Urinary bladder (tissue), 4 donors: ENCODE measurements around the gene BEST4. TPM values are rescaled to one million over a fixed set of nuclear protein-coding genes. Genes with fewer than 3 reads are reported as not detected.
"Not testable (repeated sequence)": the region's sequence is repeated elsewhere in the genome, so short reads cannot be mapped to it uniquely, and the experiment has no call there.

Experiments used
- DNase-seq: peaks from one replicate; pipeline ENCODE4 v3.0.0-alpha.2; 2015; ENCODE audit errors: extremely low spot score
- H3K27ac ChIP-seq: one replicate; pipeline ENCODE4 v1.5.1; 2013; ENCODE audit warnings: low read depth, mild to moderate bottlenecking, moderate library complexity
- H3K36me3 ChIP-seq: one replicate; pipeline ENCODE4 v1.6.1; 2013; ENCODE audit warnings: mild to moderate bottlenecking, moderate library complexity; ENCODE audit not compliant: insufficient read depth
- H3K4me1 ChIP-seq: one replicate; pipeline ENCODE4 v1.6.1; 2013; ENCODE audit warnings: mild to moderate bottlenecking, moderate library complexity; ENCODE audit not compliant: insufficient read depth
- H3K4me3 ChIP-seq: one replicate; pipeline ENCODE4 v1.5.1; 2013; ENCODE audit warnings: low read depth, low read length
- WGBS: extraction: QIAGEN DNeasy Blood & Tissue Kit; methylation state at CpG from one replicate; pipeline ENCODE4 v1.1.7; 2013; 5-methylcytosine and 5-hydroxymethylcytosine counted together
- polyA plus RNA-seq: library from polyadenylated mRNA; stranded (reverse); fragments of 200-250 nt; gene quantifications from one replicate; pipeline ENCODE4 v1.2.3, GENCODE V29; 2013
- total RNA-seq: library from RNA; depleted of rRNA; stranded (reverse); fragments of >200 nt; gene quantifications from one replicate; pipeline ENCODE4 v1.2.3, GENCODE V29; 2014
- donor health status: healthy with polysubstance abuse.
- donor health status: healthy.

BEST4 gene
- total and polyA plus RNA-seq, 2 donors: 0.30 TPM; not detected in 1

GRCh38 chr1:44824392-44824791, 36.4 kb upstream of the BEST4 start:
- not testable (repeated sequence) for DNase-seq, H3K4me3 ChIP-seq, H3K36me3 ChIP-seq, H3K27ac ChIP-seq, H3K4me1 ChIP-seq
- 94% methylated on average over 6 of the region's 6 CpGs for WGBS

- DNase-seq: no peak
- Histone ChIP-seq H3K36me3 (no peaks in the 10 kb centered on the region), H3K4me1 (peaks cover 3% of the 10 kb centered on the region), H3K27ac (no peak overlapping the region), H3K4me3 (no peak overlapping the region)
- 73% methylated on average over 15 of the region's 15 CpGs for WGBS
These were observed 35.0 kb upstream of the BEST4 start for GRCh38 chr1:44822981-44823451.

GRCh38 chr1:44822131-44822701, 34.2 kb upstream of the BEST4 start:
- no peak for DNase-seq
- Histone ChIP-seq H3K4me3 (no peak overlapping the region), H3K4me1 (peaks cover 3% of the 10 kb centered on the region), H3K27ac (no peak overlapping the region), H3K36me3 (no peaks in the 10 kb centered on the region)
- WGBS: 87% methylated on average over 6 of the region's 6 CpGs

- no peak for DNase-seq
- 87% methylated on average over 9 of the region's 9 CpGs for WGBS
- no peak overlapping the region for H3K4me3 ChIP-seq
- no peak overlapping the region for H3K27ac ChIP-seq
- H3K36me3 ChIP-seq: no peaks in the 10 kb centered on the region
- peaks cover 3% of the 10 kb centered on the region for H3K4me1 ChIP-seq
These were observed 33.3 kb upstream of the BEST4 start for GRCh38 chr1:44821240-44821715.

GRCh38 chr1:44820328-44821239, 32.6 kb upstream of the BEST4 start:
- DNase-seq: no peak
- Histone ChIP-seq H3K4me3 (peak overlapping the region; percentile 45), H3K27ac (peak overlapping the region; percentile 88), H3K36me3 (no peaks in the 10 kb centered on the region), H3K4me1 (peaks cover 3% of the 10 kb centered on the region)
- 24% methylated on average over 25 of the region's 25 CpGs for WGBS

GRCh38 chr1:44819608-44820327, 31.8 kb upstream of the BEST4 start:
- no peaks in the 10 kb centered on the region for H3K36me3 ChIP-seq
- peak overlapping the region; percentile 88 for H3K27ac ChIP-seq
- WGBS: under 1% methylated on average over 33 of the region's 33 CpGs
- peak overlapping the region; percentile 45 for H3K4me3 ChIP-seq
- peak; percentile 89 for DNase-seq
- H3K4me1 ChIP-seq: peaks cover 3% of the 10 kb centered on the region

GRCh38 chr1:44819196-44819607, 31.2 kb upstream of the BEST4 start:
- H3K4me1 ChIP-seq: peaks cover 3% of the 10 kb centered on the region
- DNase-seq: no peak
- WGBS: 1% methylated on average over 13 of the region's 13 CpGs
- H3K27ac ChIP-seq: peak overlapping the region; percentile 88
- no peaks in the 10 kb centered on the region for H3K36me3 ChIP-seq
- no peak overlapping the region for H3K4me3 ChIP-seq

- peaks cover 3% of the 10 kb centered on the region for H3K4me1 ChIP-seq
- H3K36me3 ChIP-seq: no peaks in the 10 kb centered on the region
- no peak overlapping the region for H3K27ac ChIP-seq
- no peak for DNase-seq
- no peak overlapping the region for H3K4me3 ChIP-seq
- 94% methylated on average over 11 of the region's 11 CpGs for WGBS
These were observed 30.0 kb upstream of the BEST4 start for GRCh38 chr1:44817771-44818495.

- Histone ChIP-seq H3K4me1 (peaks cover 3% of the 10 kb centered on the region), H3K36me3 (no peaks in the 10 kb centered on the region), H3K4me3 (no peak overlapping the region), H3K27ac (no peak overlapping the region)
- 88% methylated on average over 2 of the region's 2 CpGs for WGBS
- DNase-seq: no peak
These were observed 29.3 kb upstream of the BEST4 start for GRCh38 chr1:44817307-44817706.

- not testable (repeated sequence) for DNase-seq, H3K4me1 ChIP-seq, H3K4me3 ChIP-seq, H3K36me3 ChIP-seq, H3K27ac ChIP-seq
- WGBS: 88% methylated on average over 9 of the region's 9 CpGs
These were observed 28.0 kb upstream of the BEST4 start for GRCh38 chr1:44815926-44816325.

GRCh38 chr1:44812822-44813543, 25.0 kb upstream of the BEST4 start:
- Histone ChIP-seq H3K36me3 (no peaks in the 10 kb centered on the region), H3K4me1 (no peaks in the 10 kb centered on the region), H3K27ac (no peak overlapping the region), H3K4me3 (peak overlapping the region; percentile 41)
- WGBS: 52% methylated on average over 48 of the region's 48 CpGs
- DNase-seq: no peak

- no peak for DNase-seq
- H3K4me3 ChIP-seq: no peak overlapping the region
- H3K4me1 ChIP-seq: no peaks in the 10 kb centered on the region
- no peak overlapping the region for H3K27ac ChIP-seq
- H3K36me3 ChIP-seq: no peaks in the 10 kb centered on the region
- whole genome bisulfite sequencing: 79% methylated on average over 8 of the region's 8 CpGs
These were observed 23.3 kb upstream of the BEST4 start for GRCh38 chr1:44811234-44811633.
